ENCODE measurements around the gene AMZ1.

- no peak for TF ChIP-seq CTCF (IDR thresholded peaks at IDR 0.05)
- no peak for TF ChIP-seq POLR2A (IDR thresholded peaks at IDR 0.05; ENCODE audit: low read depth)
Measured at GRCh38 chr7:2710901-2711551, 23.0 kb downstream of the AMZ1 start.
